Measurements from ENCODE around the gene FBXO42. TPM values are rescaled to one million over a fixed set of nuclear protein-coding genes. Genes with fewer than 3 reads are reported as not detected.

The FBXO42 gene
- total and polyA plus RNA-seq, 2 donors (not counting 1 experiment from before 2014, with no cell fraction given), result 10.4 to 13.5 TPM

DNA sequence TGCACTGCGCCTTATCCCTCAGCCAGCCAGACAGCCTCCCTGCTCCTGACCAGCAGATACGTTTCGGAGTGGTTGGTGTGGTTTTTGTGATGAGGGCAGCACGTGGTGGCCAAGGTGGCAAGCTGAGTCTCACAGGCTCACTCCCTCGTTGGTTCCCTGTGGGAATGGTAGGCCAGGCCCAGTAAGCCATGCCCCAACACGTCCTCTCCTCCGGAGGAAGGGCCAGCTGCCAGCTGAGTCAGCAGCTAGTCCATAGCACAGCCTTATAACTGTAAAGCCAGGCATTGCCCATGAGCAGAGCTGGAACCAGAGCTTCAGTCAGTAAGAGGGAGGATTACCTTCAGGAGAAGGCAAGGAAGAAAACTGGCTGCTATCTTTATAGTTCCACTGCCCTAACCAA lies 44.3 kb upstream of the FBXO42 start:
- TF ChIP-seq EZH2 (IDR thresholded peaks at IDR 0.05; ENCODE audit: low read length, missing control alignments), result no peak
- TF ChIP-seq, protein P1, sequence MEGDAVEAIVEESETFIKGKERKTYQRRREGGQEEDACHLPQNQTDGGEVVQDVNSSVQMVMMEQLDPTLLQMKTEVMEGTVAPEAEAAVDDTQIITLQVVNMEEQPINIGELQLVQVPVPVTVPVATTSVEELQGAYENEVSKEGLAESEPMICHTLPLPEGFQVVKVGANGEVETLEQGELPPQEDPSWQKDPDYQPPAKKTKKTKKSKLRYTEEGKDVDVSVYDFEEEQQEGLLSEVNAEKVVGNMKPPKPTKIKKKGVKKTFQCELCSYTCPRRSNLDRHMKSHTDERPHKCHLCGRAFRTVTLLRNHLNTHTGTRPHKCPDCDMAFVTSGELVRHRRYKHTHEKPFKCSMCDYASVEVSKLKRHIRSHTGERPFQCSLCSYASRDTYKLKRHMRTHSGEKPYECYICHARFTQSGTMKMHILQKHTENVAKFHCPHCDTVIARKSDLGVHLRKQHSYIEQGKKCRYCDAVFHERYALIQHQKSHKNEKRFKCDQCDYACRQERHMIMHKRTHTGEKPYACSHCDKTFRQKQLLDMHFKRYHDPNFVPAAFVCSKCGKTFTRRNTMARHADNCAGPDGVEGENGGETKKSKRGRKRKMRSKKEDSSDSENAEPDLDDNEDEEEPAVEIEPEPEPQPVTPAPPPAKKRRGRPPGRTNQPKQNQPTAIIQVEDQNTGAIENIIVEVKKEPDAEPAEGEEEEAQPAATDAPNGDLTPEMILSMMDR (conservative IDR thresholded peaks at IDR 0.05 in 1 of 2, IDR thresholded peaks at IDR 0.05 in 1 of 2; ENCODE audit: low read depth in 1 of 2, low read length in 2 of 2), result no peak
- H3K36me3 ChIP-seq (ENCODE audit: control insufficient read depth, insufficient read depth, low read length), result peaks cover 10% of the 10 kb centered on the region
- peak; percentile 84 to 89 for DNase-seq (ENCODE audit: low read depth in 2 of 2)
- H3K9ac ChIP-seq (ENCODE audit: insufficient read depth, low read length), result no peak overlapping the region
- H2AFZ ChIP-seq (ENCODE audit: low read length), result no peak overlapping the region
- H4K20me1 ChIP-seq (ENCODE audit: control insufficient read depth, extremely low read depth, insufficient read depth, low read length), result no peaks in the 10 kb centered on the region
- H3K4me1 ChIP-seq (ENCODE audit: control insufficient read depth, extremely low read depth, insufficient read depth, low read length), result peaks cover 8% of the 10 kb centered on the region
- no peaks in the 10 kb centered on the region for H3K9me3 ChIP-seq (ENCODE audit: control insufficient read depth, insufficient read depth, low read depth, low read length)
- H3K79me2 ChIP-seq (ENCODE audit: control insufficient read depth, insufficient read depth, low read length), result peaks cover 27% of the 10 kb centered on the region
- H3K27me3 ChIP-seq (ENCODE audit: control insufficient read depth, insufficient read depth, low read length), result no peaks in the 10 kb centered on the region
- no peak overlapping the region for H3K27ac ChIP-seq (ENCODE audit: insufficient read depth, low read length)
- no peak overlapping the region for H3K4me2 ChIP-seq (ENCODE audit: extremely low read depth, insufficient read depth, low read length)
- no peak overlapping the region for H3K4me3 ChIP-seq (replicated peaks in 1 of 4; ENCODE audit: control extremely low read depth in 1 of 4, insufficient read depth in 1 of 4, low read depth in 3 of 4, low read length in 4 of 4)

DNA sequence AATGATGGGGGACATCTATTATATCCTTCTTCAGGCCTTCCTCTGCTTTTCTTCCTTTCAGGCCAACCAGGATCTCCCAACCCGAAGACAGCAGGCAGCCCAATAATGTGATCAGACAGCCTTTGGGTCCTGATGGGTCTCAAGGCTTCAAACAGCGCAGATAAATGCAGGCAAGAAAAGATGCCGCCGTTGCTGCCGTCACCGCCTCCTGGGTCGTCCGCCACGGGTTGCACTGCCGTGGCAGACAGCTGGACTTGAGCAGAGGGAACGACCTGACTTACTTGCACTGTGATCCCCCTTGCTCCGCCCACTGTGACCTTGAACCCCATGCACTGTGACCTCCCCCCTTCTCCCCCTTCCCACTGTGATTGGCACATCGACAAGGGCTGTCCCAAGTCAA lies 42.7 kb upstream of the FBXO42 start:
- Histone ChIP-seq H3K4me2 (ENCODE audit: extremely low read depth, insufficient read depth, low read length) (no peak overlapping the region), H3K9ac (ENCODE audit: insufficient read depth, low read length) (no peak overlapping the region), H3K4me3 (replicated peaks in 1 of 4; ENCODE audit: control extremely low read depth in 1 of 4, insufficient read depth in 1 of 4, low read depth in 3 of 4, low read length in 4 of 4) (no peak overlapping the region), H3K36me3 (ENCODE audit: control insufficient read depth, insufficient read depth, low read length) (peaks cover 10% of the 10 kb centered on the region), H3K27me3 (ENCODE audit: control insufficient read depth, insufficient read depth, low read length) (no peaks in the 10 kb centered on the region), H3K9me3 (ENCODE audit: control insufficient read depth, insufficient read depth, low read depth, low read length) (no peaks in the 10 kb centered on the region), H2AFZ (ENCODE audit: low read length) (no peak overlapping the region), H3K79me2 (ENCODE audit: control insufficient read depth, insufficient read depth, low read length) (peaks cover 43% of the 10 kb centered on the region), H3K27ac (ENCODE audit: insufficient read depth, low read length) (no peak overlapping the region), H3K4me1 (ENCODE audit: control insufficient read depth, extremely low read depth, insufficient read depth, low read length) (peaks cover 8% of the 10 kb centered on the region), H4K20me1 (ENCODE audit: control insufficient read depth, extremely low read depth, insufficient read depth, low read length) (no peaks in the 10 kb centered on the region)
- no peak for TF ChIP-seq EZH2 (IDR thresholded peaks at IDR 0.05; ENCODE audit: low read length, missing control alignments)
- TF ChIP-seq, protein P1 (conservative IDR thresholded peaks at IDR 0.05 in 1 of 2, IDR thresholded peaks at IDR 0.05 in 1 of 2; ENCODE audit: low read depth in 1 of 2, low read length in 2 of 2), result no peak
- DNase-seq (ENCODE audit: low read depth in 2 of 2), result no peak

DNA sequence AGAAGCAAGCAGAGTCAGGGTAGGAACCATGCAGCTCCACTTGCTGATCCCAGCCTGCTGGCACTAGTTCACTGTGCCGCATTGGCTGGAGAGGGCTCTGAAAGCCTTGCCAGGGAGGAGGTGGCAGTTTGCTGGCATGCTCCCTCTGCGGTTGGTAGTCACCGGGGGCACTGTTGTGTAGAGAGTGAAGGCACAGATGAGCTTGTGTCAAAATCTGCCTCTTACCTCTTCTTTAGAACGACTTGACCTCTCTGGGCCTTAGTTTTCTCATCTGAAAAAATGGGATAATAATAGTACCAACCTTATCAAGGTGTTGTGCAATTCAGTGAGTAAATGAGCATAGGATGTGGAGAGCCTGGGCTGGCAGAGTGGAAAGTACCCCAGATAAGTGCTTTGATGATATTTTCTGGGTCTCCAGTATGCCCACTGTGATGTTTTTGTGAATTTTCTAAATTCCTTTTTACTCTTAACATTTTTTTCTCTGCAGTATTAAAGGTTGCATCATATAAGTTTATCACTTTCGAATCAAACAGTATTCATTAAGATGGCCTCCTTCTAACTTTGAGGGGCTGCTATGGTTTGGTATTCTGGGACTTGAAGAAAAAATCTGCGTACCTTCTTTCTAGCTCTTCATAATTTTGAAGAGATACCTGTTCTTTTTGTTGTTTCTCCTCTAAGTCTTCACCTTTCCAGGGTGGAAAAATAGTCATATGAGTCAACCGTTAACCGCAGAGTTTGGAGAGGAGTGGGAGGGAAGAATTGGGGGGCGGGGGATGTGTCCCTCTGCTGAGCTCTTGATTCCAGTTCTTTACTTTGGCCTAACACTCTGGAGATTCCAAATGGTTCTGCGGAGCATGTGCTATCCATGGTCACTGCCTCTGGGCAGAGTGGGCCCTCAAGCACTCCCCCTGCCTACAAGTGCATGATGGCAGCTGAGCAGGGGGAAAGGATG lies 41.6 kb upstream of the FBXO42 start:
- no peaks in the 10 kb centered on the region for H3K27me3 ChIP-seq (ENCODE audit: control insufficient read depth, insufficient read depth, low read length)
- peaks cover 8% of the 10 kb centered on the region for H3K36me3 ChIP-seq (ENCODE audit: control insufficient read depth, insufficient read depth, low read length)
- TF ChIP-seq, protein P1 (conservative IDR thresholded peaks at IDR 0.05 in 1 of 2, IDR thresholded peaks at IDR 0.05 in 1 of 2; ENCODE audit: low read depth in 1 of 2, low read length in 2 of 2), result no peak
- TF ChIP-seq EZH2 (IDR thresholded peaks at IDR 0.05; ENCODE audit: low read length, missing control alignments), result no peak
- no peak overlapping the region for H3K4me2 ChIP-seq (ENCODE audit: extremely low read depth, insufficient read depth, low read length)
- DNase-seq (ENCODE audit: low read depth in 2 of 2), result no peak
- H3K27ac ChIP-seq (ENCODE audit: insufficient read depth, low read length), result no peak overlapping the region
- H3K79me2 ChIP-seq (ENCODE audit: control insufficient read depth, insufficient read depth, low read length), result peaks cover 49% of the 10 kb centered on the region
- H3K4me1 ChIP-seq (ENCODE audit: control insufficient read depth, extremely low read depth, insufficient read depth, low read length), result peaks cover 8% of the 10 kb centered on the region
- H3K9ac ChIP-seq (ENCODE audit: insufficient read depth, low read length), result no peak overlapping the region
- H3K9me3 ChIP-seq (ENCODE audit: control insufficient read depth, insufficient read depth, low read depth, low read length), result no peaks in the 10 kb centered on the region
- no peak overlapping the region for H2AFZ ChIP-seq (ENCODE audit: low read length)
- H3K4me3 ChIP-seq (replicated peaks in 1 of 4; ENCODE audit: control extremely low read depth in 1 of 4, insufficient read depth in 1 of 4, low read depth in 3 of 4, low read length in 4 of 4), result no peak overlapping the region
- H4K20me1 ChIP-seq (ENCODE audit: control insufficient read depth, extremely low read depth, insufficient read depth, low read length), result no peaks in the 10 kb centered on the region
